ENCODE data around the gene PYGB.
"Not testable (repeated sequence)": the region's sequence is repeated elsewhere in the genome, so short reads cannot be mapped to it uniquely, and the experiment has no call there.

Gene PYGB

DNA sequence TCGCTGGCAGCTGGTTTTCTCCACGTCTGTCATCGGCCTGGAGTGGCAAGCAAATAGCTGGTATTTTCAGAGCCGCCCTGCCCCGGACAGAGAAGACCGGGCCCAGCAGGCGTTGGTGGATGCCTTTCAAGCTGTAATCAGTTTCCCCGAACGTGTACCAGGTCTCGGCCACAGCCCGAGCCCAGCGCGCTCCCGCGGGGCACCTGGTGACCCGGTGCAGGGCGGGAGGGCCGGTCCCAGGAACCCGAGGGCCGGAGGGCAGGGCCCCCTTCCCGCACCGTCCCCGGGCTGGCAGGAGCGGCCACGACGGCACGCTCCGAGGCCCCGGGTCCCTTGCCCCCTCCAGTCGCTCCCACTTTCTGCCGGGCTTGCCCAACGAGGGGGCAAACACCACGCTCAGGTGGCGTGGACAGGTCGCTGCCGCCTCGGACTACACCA, 348 bp upstream of the PYGB start:
- DNase-seq, result peak in 8 of 51 donors; percentile 50 to 82 (median 62)

DNA sequence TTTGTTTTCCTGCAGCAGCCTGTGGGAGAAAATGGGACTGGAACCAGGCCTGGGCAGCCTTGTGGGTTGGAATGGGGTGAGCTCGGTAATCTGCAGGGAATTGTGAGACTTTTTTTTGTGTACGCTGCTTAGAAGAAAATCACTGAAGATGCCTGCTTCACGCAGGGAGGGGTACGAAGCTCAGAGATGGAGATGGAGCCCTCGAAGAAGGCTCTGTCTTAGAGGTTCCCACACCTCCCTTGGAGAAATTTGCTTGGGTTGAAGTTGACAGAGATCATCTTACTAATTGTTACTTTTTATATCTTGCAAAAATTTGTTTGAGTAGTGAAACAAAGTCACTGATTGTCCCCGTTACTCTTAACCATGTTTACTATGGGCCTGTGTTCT, 894 bp downstream of the PYGB start:
- DNase-seq, result peak in 4 of 51 donors; percentile 59 to 68 (median 63)

DNA sequence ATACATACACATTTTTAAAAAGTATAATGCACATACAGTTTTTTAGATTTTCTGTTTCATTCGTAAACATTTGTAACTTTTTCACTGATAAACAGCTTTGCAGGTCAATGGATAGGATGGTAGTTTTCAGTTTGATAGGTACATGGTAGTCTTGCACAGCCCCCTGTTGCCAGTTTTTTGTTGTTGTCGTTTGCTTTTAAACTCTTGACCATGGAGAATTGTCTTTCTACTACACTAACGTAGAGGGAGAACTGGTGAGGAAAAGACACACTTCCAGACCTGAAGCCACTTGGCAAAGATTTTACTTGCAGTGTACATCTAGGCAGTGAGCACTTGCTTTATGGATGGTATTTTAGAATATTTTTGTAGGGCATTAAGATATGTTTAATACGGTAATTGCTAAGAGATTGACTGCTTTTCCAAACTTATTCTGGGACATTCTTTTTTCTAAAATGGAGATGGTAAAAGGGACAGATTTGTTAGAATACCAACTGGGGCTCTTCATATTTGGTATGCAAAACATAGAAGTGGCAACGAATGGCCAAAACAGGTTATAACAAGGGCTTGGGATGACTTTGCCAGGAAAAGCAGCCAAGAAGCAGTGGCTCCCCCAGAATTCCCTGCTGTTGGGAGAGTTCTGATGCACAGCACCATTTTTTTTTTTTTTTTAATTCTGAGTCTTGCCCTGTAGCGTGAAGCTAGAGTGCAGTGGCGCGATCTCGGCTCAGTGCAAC, 1.5 kb downstream of the PYGB start:
- peak in 14 of 51 donors; percentile 12 to 60 (median 34) for DNase-seq

DNA sequence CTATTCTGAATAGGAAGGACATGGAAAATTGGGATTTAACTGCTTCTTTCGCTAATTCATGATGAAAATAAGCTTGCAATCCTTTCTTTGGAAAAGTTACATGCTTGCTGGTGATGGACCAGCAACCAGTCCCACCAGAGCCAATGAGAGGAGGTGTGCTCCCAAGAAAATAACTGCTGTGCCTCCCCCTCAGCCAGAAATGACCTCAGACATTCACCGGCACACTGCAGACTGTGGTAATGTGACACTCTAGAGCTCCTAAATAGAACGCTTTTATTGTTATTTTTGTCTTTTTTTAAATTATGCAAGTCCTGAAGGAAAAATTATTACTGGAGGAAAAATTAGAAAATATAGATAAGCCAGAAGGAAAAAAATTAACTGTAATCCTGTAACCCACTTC, 2.6 kb downstream of the PYGB start:
- DNase-seq, result no peak

DNA sequence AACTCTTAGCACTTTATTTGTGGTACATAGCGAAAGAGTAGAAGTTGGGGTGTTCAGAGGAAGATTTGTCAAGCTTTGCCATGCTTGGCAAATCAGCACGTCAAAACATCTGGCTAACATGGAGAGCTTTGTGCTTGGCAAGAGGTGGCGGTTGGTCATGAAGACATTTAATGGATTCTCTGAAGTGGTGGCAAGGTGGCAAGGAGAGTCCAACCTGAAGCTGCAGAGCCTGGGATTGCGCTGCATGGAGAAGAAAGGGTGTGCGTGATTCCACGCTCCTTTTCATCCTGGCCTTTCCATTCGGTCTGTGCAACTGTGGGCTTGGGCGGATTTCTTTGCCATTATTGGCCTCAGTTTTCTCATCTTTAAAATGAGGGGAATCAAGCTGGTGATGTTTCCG, 3.1 kb downstream of the PYGB start:
- DNase-seq, result no peak

DNA sequence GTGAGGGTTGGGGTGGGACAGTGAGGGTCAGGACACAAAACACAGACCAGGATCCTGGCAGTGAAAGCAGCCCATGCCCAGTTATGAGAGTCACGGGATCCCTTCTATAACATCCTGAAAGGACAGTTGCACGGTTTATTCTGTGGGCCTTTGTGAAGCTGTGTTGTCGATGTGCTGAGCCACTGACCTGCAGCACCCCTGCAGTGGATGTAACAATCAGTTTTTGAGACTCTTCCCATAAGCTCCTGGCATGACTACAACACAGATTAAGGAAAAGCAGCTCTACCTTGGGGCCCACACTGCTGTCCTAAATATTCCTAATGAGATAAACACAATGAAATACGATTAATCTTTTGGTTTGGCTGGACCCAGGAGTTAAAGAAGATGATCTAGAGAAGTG, 3.7 kb downstream of the PYGB start:
- peak in 4 of 51 donors; percentile 13 to 24 (median 17) for DNase-seq

DNA sequence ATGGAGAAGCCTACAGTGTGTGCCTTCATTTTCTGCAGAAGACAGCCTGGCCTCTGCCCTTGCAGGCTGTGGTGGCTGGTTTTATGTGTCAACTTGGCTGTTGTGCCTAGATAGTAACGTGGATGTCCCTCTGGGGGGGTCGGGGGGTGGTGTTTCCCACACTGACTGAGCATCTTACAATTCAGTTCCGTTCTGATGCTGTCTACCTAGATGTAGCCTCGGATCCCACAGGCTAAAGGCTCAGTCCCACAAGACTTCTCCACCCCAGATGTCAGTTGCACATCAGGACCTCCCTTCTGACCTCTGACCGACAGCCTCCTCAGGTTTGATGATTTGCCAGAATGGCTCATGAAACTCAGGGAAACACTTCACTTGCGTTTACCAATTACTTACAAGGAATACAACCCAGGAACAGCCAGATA, 4.4 kb downstream of the PYGB start:
- DNase-seq, result no peak

DNA sequence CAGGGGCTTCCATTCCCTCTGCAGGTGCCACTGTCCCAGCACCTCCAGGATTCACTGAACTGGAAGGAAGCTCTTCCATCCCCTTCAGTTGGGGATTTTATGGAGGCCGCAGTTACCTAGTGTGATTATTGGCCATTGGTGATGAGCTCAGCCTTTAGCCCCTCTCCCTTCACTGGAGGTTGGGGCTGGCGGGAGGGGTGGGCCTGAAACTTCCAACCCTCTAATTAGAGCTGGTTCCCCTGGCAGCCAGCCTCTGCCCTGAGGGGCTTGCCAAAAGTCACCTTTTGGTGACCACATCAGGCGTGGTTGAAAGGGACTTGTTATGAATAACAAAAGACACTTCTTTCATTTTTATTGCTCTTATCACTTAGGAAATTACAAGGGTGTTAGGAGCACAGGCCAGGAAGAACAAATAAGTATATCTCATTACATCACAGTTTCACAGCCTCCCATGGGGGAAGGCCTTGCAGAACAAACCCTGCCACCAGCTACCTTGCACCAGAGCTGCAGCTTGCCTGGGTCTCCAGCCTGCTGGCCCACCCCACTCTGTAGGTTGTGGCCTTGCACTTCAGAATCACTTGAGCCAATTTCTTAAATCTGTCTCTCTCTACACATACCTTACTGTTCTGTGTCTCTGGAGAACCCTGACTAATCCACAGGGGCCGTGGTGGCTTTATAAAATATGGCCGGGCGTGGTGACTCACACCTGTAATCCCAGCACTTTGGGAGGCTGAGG, 5.0 kb downstream of the PYGB start:
- DNase-seq, result no peak

DNA sequence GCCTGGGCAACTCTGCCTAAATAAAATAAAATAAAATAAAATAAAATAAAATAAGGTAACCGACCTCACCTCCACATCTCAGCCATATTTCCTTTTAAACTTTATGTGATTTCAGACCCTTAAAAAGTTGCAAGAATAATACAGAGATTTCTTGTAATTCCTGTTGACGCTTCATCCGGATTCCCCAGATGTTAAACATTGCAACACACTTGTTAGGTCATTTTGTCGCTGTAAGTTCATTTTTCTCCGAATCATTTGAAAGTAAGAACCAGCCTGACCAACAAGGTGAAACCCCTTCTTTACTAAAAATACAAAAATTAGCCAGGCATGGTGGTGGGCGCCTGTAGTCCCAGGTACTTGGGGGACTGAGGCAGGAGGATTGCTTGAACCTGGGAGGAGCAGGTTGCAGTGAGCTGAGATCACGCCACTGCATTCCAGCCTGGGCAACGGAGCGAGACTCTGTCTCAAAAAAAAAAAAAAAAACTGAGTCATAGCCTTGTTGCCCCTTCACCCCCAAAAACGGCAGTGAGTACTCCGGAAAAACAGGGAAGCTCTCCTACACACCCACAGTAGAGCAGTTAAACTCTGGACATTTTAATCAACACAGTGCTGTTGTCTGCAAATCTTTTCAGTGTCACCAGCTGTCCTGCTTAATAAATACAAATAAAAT, 5.9 kb downstream of the PYGB start:
- no peak for DNase-seq

DNA sequence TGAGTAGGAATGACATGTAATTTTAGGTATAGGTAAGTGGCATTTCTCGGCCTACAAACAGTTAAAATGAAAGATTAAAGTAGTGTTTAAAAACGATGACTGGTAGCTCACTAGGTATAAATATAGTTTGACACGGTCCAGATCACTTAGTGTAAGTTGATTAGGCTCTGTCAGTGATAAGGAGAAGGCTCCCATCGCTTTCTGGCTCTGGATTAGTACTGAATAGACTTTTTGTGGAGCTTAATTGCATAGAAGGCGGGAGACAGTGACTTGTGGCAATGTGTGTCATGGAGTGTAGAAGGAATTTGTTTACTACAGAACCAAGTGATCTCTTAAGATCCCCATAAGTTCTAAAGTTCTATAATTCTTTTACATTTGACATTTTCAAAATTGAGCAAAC, 6.7 kb downstream of the PYGB start:
- no peak for DNase-seq

DNA sequence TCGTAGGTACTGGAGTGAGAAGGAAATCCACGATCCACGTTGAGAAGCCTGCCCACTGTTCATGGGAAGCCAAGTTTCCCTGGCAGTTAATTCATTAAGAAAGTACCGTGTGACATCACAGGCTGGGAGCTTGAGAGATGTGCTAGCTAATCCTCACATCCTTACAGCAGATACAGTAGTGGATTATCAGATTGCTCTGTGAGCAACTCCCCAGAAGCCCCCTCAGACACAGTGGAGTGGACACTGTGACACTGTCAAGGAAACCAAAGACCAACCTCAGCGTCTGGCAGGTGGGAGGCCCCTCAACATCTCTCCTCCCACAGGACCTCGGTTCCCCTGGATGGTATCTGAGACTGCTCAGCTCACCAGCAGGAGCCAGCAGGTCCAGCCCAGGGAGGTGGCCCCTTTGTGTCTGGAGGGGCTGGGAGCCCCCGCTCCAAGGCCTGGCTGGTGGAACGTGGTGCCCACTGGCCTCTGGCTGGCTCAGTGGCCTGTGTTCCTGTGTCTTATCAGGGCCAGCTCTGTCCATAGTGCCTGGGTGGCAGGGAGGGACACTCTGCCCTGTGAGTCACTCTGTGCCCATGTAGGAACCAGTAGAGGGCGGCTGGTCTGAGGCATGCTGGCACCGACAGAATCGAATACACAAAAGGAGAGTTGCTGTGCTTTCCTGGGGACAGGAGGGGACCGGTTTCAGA, 7.2 kb downstream of the PYGB start:
- DNase-seq, result peak in 29 of 51 donors; percentile 23 to 81 (median 49)

DNA sequence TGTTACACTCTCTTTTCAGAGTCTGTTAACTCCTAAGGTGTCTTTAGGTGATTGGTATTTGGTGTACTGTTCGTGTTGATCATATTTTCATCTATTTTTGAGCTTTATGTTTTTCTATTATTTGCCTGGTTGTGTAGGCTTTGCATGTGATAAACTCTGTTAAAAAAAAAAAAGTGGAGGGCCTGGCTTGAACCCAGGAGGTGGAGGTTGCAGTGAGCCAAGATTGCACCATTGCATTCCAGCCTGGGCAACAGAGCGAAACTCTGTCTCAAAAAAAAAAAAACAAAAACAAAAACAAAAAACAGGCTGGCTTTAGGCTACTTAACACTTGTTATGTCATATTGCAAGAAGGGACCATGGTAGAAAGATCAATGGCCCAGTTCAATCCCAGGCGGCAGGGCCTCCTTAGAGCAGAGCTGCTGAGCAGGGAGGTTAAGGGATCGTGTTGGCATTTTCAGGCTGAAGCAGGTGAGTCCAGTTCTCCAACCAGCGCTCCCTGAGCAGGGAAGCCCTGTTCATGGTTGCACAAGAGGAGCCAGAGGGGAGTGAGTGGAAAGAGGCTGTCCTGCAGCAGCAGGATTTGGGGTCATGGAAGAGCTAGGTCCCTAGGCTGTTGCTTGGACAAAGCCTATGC, 8.5 kb downstream of the PYGB start:
- DNase-seq, result peak in 1 of 51 donors; percentile 19

DNA sequence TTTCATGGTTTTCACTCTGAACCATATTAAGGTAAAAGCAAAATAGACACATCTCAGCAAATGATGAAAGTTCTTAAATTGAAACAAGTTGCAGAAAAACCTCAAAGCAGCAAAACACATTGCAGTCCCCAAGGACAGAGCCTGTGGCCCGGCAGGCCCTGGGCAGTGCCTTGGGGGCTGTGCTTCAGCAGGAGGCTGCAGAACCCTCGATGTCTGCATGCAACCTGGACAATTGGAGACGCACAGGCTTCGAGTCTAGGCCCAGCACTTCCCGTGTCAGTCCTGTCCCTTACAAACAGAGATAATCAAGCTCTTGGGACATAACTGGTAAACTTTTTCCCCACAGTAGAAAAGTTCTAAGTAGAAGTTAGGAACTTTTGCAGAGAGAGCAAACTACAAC, 9.2 kb downstream of the PYGB start:
- DNase-seq, result no peak

DNA sequence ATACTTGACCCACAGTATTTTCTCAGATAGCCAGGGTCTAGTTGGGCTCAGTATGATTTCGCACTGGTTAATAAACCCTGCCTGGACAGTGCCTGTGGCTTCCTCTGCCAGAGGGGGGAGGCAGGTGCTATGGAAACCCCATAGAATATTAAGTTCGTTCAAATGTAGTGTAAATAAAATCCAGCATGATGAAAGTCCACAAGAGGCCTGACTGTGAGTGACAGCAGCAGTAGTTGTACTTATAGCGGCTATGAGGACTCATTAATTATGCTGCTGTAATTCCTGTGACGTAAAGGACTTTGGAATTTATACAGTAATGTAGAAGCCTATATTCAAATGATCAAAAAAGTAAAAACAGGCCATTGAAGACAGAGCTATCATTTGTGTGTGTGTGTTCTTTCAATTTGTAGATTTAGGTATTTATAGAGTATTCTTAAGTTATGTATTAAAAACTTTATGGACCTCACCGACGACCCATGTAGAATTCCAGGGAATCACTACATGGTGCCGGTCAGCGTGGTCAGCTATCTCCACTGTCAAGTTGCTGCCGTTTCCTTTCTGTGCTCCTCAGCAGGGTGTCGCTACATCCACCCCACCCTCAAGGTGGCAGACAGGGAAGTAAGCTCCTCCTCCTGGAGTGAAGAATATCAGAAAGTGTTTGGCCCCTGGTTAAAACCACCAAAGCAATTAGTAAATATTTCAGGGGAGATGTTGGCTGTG, 10.0 kb downstream of the PYGB start:
- no peak for DNase-seq

DNA sequence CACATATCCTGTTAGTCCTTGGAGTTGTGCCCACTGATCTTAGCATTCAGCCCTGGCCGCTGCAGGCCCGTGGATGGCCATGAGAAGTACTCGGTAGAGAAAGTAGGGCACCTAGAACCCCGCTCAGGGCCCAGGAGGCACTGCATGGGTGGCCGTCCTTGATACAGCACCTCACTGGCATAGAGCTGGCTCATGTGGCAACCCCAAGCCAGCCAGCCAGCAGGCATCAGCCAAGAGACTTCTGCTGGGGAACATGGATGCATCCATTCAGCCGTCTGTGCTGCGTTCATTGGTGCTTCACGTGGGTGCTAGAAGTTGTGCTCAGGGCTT, 10.6 kb downstream of the PYGB start:
- peak in 1 of 51 donors; percentile 23 for DNase-seq

DNA sequence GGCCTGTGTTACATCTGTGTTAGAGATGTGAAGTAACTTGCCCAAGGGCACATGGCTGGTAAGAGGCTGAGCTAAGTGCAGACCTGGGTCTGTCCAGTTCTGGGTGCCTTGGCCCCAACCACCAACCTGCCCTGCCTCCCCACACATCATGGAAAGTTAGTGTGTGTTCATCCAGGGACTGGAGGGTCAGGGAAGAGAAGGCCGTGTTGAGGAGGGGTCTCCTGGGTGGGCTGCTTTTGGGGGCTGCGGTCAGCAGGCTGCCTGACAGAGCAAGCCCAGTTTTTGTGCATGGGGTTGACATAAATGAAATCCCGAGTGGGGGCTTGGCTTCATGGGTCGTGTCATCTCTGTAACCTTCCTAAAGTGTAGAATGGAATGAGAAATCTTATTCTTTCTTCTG, 10.9 kb downstream of the PYGB start:
- no peak for DNase-seq

DNA sequence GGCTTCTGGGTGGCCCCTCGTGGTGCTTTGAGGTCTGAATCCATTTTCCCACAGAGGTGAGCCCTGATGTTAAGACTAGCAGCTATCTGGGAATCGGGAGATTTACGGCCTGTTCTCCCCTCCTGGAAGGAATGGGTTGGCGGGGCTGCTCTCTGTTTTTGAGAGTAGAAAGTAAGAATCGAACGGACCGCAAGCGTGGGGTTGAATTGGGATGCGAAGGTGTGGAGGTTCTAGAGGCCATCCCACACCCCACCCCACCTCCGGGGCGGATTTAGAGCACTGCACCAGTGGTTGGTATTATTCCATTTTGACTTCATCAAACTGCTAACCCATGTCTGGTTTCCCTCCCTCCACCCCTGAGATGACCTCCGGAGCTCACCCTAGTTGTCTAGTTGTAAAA, 11.5 kb downstream of the PYGB start:
- no peak for DNase-seq

DNA sequence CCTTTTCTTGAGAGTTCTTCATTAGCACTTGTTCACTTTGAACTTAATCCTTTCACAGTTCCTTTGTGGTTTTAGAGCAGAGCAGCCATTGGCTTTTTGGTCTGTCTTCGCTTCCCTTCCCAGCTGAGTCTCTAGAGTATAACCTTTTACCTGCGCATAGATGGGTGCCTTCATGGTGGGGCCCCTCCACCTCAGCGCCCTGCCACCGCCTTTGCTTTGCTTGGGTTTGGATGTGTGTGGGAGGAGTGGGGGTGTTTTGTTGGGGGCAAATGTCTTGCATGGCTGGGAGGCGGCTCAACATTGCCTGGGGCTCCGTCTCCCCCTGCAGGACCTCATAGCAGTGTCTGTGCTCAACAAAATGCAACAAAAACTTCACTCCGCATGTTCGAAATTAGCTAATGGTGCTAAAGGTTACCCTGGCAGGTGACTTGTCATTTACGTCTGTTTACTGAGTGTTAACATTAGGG, 11.9 kb downstream of the PYGB start:
- DNase-seq, result no peak

DNA sequence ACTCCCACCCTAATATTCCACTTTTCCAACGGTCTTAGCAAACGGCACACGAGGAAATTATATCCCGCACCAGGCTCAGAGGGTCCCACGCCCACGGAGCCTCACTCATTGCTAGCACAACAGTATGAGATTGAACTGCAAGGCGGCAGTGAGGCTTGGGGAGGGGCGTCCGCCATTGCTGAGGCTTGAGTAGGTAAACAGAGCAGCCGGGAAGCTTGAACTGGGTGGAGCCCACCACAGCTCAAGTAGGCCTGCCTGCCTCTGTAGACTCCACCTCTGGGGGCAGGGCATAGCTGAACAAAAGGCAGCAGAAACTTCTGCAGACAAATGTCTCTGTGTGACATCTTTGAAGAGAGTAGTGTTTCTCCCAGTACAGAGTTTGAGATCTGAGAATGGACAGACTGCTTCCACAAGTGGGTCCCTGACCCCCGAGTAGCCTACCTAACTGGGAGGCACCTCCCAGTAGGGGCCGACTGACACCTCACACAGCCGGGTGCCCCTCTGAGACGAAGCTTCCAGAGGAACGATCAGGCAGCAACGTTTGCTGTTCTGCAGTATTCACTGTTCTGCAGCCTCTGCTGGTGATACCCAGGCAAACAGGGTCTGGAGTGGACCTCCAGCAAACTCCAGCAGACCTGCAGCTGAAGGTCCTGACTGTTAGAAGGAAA, 13.0 kb downstream of the PYGB start:
- not testable (repeated sequence) for DNase-seq

All from hypothalamus (tissue), 51 donors.